ENCODE results near the gene ARAP2. TPM values are rescaled to one million over a fixed set of nuclear protein-coding genes. Genes with fewer than 3 reads are reported as not detected.

ARAP2 gene
- total and polyA plus RNA-seq, 5 donors from 2014 or later, result 10.2 to 92.2 (median 14.6) TPM

DNA sequence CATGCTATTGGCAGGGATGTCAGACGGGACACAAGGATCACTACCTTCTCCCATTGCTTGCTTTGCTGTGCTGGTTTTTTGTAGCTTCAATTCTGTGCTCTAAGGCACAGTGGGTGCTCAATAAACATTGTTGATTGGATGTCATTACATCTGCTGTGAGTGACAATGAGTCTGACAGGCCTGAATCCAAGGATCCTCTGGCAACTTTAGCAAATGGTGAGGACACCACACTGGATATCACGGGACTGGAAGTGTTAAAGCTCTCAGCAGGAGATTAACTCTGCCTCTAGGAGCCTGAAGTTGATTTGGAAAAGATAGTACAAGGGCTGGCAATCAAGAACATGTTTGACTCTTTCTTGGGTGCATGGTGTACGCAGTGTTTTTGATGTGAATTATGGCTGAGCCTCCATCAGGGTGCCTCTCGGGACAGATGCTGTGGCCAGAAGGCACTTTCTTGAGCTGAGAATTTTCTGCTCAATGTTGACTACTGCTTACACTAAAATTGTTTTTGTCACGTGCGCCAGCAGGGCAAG, 217.9 kb downstream of the ARAP2 start:
- H3K27ac ChIP-seq (ENCODE audit: insufficient read depth, low read length, poor library complexity, severe bottlenecking), result no peak overlapping the region
- Mint-ChIP-seq H3K9me3 (peaks cover 0 to 2% (median 0%) of the 10 kb centered on the region in 7 donors), H3K4me3 (no peak overlapping the region), H3K27me3 (no peaks in the 10 kb centered on the region), H3K4me1 (no peaks in the 10 kb centered on the region), H3K36me3 (no peaks in the 10 kb centered on the region), H3K27ac (no peak overlapping the region)
- ATAC-seq (ENCODE audit: low read depth in 2 of 2) (no peak), DNase-seq (no peak)
- H3K4me1 ChIP-seq (ENCODE audit: control insufficient read depth, insufficient read depth, low read length, poor library complexity, severe bottlenecking), result no peaks in the 10 kb centered on the region
- no peaks in the 10 kb centered on the region for H3K27me3 ChIP-seq (ENCODE audit: control insufficient read depth, insufficient read depth, low read length)
- H3K9me3 ChIP-seq (ENCODE audit: control insufficient read depth in 2 of 2, low read length in 2 of 2), result no peaks in the 10 kb centered on the region
- H3K4me3 ChIP-seq (ENCODE audit: low read depth, low read length), result no peak overlapping the region
- no peaks in the 10 kb centered on the region for H3K36me3 ChIP-seq (ENCODE audit: control insufficient read depth, insufficient read depth, low read length)

DNA sequence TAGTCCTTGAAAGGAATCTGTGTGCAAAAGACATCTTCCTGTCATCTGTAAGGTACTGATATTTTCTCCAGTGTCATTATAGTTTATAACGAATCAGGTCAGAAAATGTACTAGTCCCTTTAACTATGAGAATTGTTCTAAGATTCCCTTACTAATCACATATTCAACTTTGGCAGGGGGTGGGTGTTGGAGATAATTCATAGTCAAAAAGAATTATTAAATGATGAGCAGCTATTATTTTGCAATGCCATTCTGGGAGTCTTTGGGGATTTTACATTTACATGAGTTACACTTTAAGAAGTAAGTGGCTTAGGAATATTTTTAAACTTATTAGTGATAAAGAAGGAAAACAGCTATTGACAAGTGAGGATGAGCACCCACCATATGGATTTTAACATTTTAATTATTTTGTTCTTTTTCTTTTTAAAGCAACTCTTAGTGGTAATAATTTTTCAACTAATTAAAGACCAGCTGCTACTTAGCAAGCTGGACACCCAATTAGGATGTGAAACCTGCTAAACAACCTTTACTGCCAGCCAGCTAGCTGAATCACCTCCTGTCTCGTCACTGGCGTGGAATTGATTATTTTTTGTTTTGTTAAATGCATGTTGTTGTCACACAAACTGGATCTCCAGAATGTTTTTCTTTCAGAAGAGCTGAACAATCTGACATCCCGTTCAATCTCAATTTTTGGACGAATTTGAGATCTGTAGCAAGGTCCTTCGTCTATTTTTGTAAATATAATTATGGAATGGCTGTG, 219.2 kb downstream of the ARAP2 start:
- no peaks in the 10 kb centered on the region for H3K9me3 ChIP-seq (ENCODE audit: control insufficient read depth in 2 of 2, low read length in 2 of 2)

DNA sequence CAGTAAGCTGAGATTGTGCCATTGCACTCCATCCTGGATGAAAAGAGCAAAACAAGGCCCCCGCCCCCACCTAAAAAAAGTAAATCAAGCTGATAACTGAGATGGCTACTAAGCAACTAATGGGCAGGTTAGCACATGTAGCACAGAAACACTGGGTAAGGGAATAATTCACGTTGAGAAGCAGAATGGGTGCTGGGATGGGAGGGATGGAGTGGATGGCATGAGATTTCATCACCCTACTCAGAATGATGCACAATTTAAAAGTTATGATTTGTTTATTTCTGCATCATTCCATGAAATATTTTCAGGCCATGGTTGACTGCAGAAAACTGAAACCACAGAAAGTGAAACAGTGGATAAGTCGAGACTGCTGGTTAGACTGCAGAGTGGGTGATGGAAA, 224.0 kb downstream of the ARAP2 start:
- Mint-ChIP-seq H3K36me3 (no peaks in the 10 kb centered on the region), H3K4me3 (no peak overlapping the region), H3K4me1 (no peaks in the 10 kb centered on the region), H3K9me3 (peaks cover 0 to 5% (median 3%) of the 10 kb centered on the region in 7 donors), H3K27ac (no peak overlapping the region), H3K27me3 (peaks cover 4% of the 10 kb centered on the region)
- H3K4me3 ChIP-seq (ENCODE audit: low read depth, low read length), result no peak overlapping the region
- H3K4me1 ChIP-seq (ENCODE audit: control insufficient read depth, insufficient read depth, low read length, poor library complexity, severe bottlenecking), result no peaks in the 10 kb centered on the region
- H3K9me3 ChIP-seq (ENCODE audit: control insufficient read depth in 2 of 2, low read length in 2 of 2), result no peaks in the 10 kb centered on the region
- ATAC-seq (ENCODE audit: low read depth in 2 of 2), result no peak
- no peak for DNase-seq
- no peaks in the 10 kb centered on the region for H3K27me3 ChIP-seq (ENCODE audit: control insufficient read depth, insufficient read depth, low read length)
- no peak overlapping the region for H3K27ac ChIP-seq (ENCODE audit: insufficient read depth, low read length, poor library complexity, severe bottlenecking)
- H3K36me3 ChIP-seq (ENCODE audit: control insufficient read depth, insufficient read depth, low read length), result no peaks in the 10 kb centered on the region

More for the DNA sequence above, 219.2 kb downstream of the ARAP2 start:
- no peaks in the 10 kb centered on the region for H3K4me1 Mint-ChIP-seq
- H3K4me3 ChIP-seq (ENCODE audit: low read depth, low read length), result no peak overlapping the region
- ATAC-seq (ENCODE audit: low read depth in 2 of 2), result no peak
- no peak overlapping the region for H3K4me3 Mint-ChIP-seq
- H3K4me1 ChIP-seq (ENCODE audit: control insufficient read depth, insufficient read depth, low read length, poor library complexity, severe bottlenecking), result no peaks in the 10 kb centered on the region
- no peaks in the 10 kb centered on the region for H3K36me3 Mint-ChIP-seq
- H3K27ac ChIP-seq (ENCODE audit: insufficient read depth, low read length, poor library complexity, severe bottlenecking), result no peak overlapping the region
- no peaks in the 10 kb centered on the region for H3K27me3 Mint-ChIP-seq
- H3K36me3 ChIP-seq (ENCODE audit: control insufficient read depth, insufficient read depth, low read length), result no peaks in the 10 kb centered on the region
- peaks cover 0 to 2% (median 0%) of the 10 kb centered on the region in 7 donors for H3K9me3 Mint-ChIP-seq
- no peak overlapping the region for H3K27ac Mint-ChIP-seq
- no peak for DNase-seq
- H3K27me3 ChIP-seq (ENCODE audit: control insufficient read depth, insufficient read depth, low read length), result no peaks in the 10 kb centered on the region

Other genes with a start within 250 kb of the ARAP2 start
- 3.3 TPM for gene DTHD1, start 37.1 kb upstream of the ARAP2 start, total RNA-seq
- under 1 TPM in 3 of 4 donors, not detected in 1; 0.09 to 0.38 (median 0.10) TPM for gene DTHD1, start 37.1 kb upstream of the ARAP2 start, polyA plus RNA-seq